Stimulated activated CD4-positive, alpha-beta T cell treated with anti-CD3 and anti-CD28 coated beads, Interleukin-1b, Interleukin-23, amount 100 ng/mL, for 24 hours (primary cell): ENCODE data around the gene LDLRAD3.
A peak's percentile ranks its signal among the peaks of the same experiment; 100 is the strongest.

Source experiments
- DNase-seq, 4 experiments: peaks; one replicate each; pipeline ENCODE4 v3.0.0-alpha.2; 2020; ENCODE audit warnings: low read depth in 4 of 4, low spot score in 1 of 4

LDLRAD3 gene

GRCh38 chr11:36126678-36127077 lies 182.8 kb downstream of the LDLRAD3 start:
- DNase-seq, result no peak

- no peak for DNase-seq
Observed at GRCh38 chr11:36127550-36127949, 183.7 kb downstream of the LDLRAD3 start.

GRCh38 chr11:36129955-36130354 lies 186.1 kb downstream of the LDLRAD3 start:
- no peak for DNase-seq

GRCh38 chr11:36130401-36130800 lies 186.5 kb downstream of the LDLRAD3 start:
- DNase-seq, result no peak

- no peak for DNase-seq
Observed at GRCh38 chr11:36131721-36132397, 188.0 kb downstream of the LDLRAD3 start.

GRCh38 chr11:36132940-36133339 lies 189.1 kb downstream of the LDLRAD3 start:
- no peak for DNase-seq

GRCh38 chr11:36135076-36135475 lies 191.2 kb downstream of the LDLRAD3 start:
- no peak for DNase-seq

- DNase-seq, result no peak
Observed at GRCh38 chr11:36139767-36140166, 195.9 kb downstream of the LDLRAD3 start.

GRCh38 chr11:36141196-36141953 lies 197.5 kb downstream of the LDLRAD3 start:
- DNase-seq, result no peak

- no peak for DNase-seq
Observed at GRCh38 chr11:36141956-36142355, 198.1 kb downstream of the LDLRAD3 start.

GRCh38 chr11:36142439-36142838 lies 198.6 kb downstream of the LDLRAD3 start:
- no peak for DNase-seq

- DNase-seq, result no peak
Observed at GRCh38 chr11:36142879-36143278, 199.0 kb downstream of the LDLRAD3 start.

- DNase-seq, result no peak
Observed at GRCh38 chr11:36146437-36146836, 202.6 kb downstream of the LDLRAD3 start.

- no peak for DNase-seq
Observed at GRCh38 chr11:36147491-36147890, 203.6 kb downstream of the LDLRAD3 start.

GRCh38 chr11:36148701-36149100 lies 204.8 kb downstream of the LDLRAD3 start:
- DNase-seq, result no peak

- DNase-seq, result peak in 2 of 4 experiments; percentile 14 to 27
Observed at GRCh38 chr11:36149538-36150242, 205.8 kb downstream of the LDLRAD3 start.

GRCh38 chr11:36150986-36151385 lies 207.1 kb downstream of the LDLRAD3 start:
- DNase-seq, result no peak

GRCh38 chr11:36151933-36152580 lies 208.2 kb downstream of the LDLRAD3 start:
- no peak for DNase-seq

GRCh38 chr11:36153551-36153950 lies 209.7 kb downstream of the LDLRAD3 start:
- DNase-seq, result no peak

- DNase-seq, result no peak
Observed at GRCh38 chr11:36155124-36155561, 211.3 kb downstream of the LDLRAD3 start.

- no peak for DNase-seq
Observed at GRCh38 chr11:36155770-36156160, 211.9 kb downstream of the LDLRAD3 start.
